Measurements from ENCODE around the gene AKT3.

- no peak for TF ChIP-seq CTCF (IDR thresholded peaks at IDR 0.05 in 4 of 5, conservative IDR thresholded peaks at IDR 0.05 in 1 of 5)
- no peak for TF ChIP-seq POLR2A (IDR thresholded peaks at IDR 0.05)
Observed at GRCh38 chr1:243792891-243793290, 57.2 kb downstream of the AKT3 start.

All from gastrocnemius medialis (tissue), 4 donors.